Measurements from ENCODE around the gene HMSD. TPM values are rescaled to one million over a fixed set of nuclear protein-coding genes. Genes with fewer than 3 reads are reported as not detected.

The HMSD gene
- total and polyA plus RNA-seq, 2 experiments from 2014 or later = 0.10 TPM; not detected in 1

DNA sequence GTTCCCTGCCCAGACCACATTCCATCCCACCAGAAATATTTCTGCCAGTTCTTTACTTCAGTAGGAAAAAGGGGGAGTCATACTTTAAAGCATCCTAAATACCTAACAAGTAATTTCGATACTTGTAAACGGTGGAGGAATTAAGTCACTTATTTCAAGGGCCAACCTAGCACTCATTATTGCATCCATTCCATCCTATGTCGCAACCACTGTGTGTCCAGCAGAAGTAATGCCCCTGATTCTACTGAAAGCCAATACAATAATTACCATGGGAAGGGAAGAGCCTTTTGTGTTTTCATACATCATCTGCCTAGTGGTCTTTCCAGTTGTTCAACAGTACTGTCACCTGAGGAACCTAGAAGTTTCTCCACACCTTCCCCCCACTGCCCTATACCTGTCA is 33.3 kb downstream of the HMSD start:
- TF ChIP-seq EZH2 (IDR thresholded peaks at IDR 0.05; ENCODE audit: borderline replicate concordance) = no peak
- Histone ChIP-seq H3K9me2 (replicated peaks; ENCODE audit: insufficient read depth) (no peaks in the 10 kb centered on the region), H4K20me1 (ENCODE audit: insufficient read depth, poor library complexity, severe bottlenecking) (no peaks in the 10 kb centered on the region), H3K27ac (no peak overlapping the region), H3K27me3 (no peaks in the 10 kb centered on the region), H3K4me3 (no peak overlapping the region), H3K4me1 (ENCODE audit: insufficient read depth) (peaks cover 5% of the 10 kb centered on the region), H3K9me3 (ENCODE audit: low read depth) (no peaks in the 10 kb centered on the region), H3K79me2 (no peaks in the 10 kb centered on the region), H2AFZ (no peak overlapping the region), H3K4me2 (no peak overlapping the region), H3K36me3 (replicated peaks; ENCODE audit: insufficient read depth, low read depth) (no peaks in the 10 kb centered on the region)
- no peak for DNase-seq (ENCODE audit: low spot score)
- WGBS (ENCODE audit: low lambda C conversion rate, missing lambda C conversion rate) = 96% methylated on average over 3 of the region's 3 CpGs

DNA sequence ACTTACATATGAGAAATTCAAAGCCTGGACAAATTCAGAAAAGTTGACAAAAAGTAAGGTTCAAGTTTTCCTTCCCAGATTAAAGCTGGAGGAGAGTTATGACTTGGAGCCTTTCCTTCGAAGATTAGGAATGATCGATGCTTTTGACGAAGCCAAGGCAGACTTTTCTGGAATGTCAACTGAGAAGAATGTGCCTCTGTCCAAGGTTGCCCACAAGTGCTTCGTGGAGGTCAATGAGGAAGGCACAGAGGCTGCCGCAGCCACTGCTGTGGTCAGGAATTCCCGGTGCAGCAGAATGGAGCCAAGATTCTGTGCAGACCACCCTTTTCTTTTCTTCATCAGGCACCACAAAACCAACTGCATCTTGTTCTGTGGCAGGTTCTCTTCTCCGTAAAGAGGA is 37.8 kb downstream of the HMSD start:
- Histone ChIP-seq H3K79me2 (no peaks in the 10 kb centered on the region), H3K27me3 (no peaks in the 10 kb centered on the region), H3K4me3 (no peak overlapping the region), H4K20me1 (ENCODE audit: insufficient read depth, poor library complexity, severe bottlenecking) (no peaks in the 10 kb centered on the region), H3K9me3 (ENCODE audit: low read depth) (no peaks in the 10 kb centered on the region), H3K27ac (no peak overlapping the region), H3K4me2 (no peak overlapping the region), H3K36me3 (replicated peaks; ENCODE audit: insufficient read depth, low read depth) (no peaks in the 10 kb centered on the region), H2AFZ (no peak overlapping the region), H3K4me1 (ENCODE audit: insufficient read depth) (no peaks in the 10 kb centered on the region), H3K9me2 (replicated peaks; ENCODE audit: insufficient read depth) (no peaks in the 10 kb centered on the region)
- DNase-seq (ENCODE audit: low spot score) = no peak
- no peak for TF ChIP-seq EZH2phosphoT487 (IDR thresholded peaks at IDR 0.05; ENCODE audit: low read depth, severe bottlenecking, unreplicated experiment)
- TF ChIP-seq, protein P1, sequence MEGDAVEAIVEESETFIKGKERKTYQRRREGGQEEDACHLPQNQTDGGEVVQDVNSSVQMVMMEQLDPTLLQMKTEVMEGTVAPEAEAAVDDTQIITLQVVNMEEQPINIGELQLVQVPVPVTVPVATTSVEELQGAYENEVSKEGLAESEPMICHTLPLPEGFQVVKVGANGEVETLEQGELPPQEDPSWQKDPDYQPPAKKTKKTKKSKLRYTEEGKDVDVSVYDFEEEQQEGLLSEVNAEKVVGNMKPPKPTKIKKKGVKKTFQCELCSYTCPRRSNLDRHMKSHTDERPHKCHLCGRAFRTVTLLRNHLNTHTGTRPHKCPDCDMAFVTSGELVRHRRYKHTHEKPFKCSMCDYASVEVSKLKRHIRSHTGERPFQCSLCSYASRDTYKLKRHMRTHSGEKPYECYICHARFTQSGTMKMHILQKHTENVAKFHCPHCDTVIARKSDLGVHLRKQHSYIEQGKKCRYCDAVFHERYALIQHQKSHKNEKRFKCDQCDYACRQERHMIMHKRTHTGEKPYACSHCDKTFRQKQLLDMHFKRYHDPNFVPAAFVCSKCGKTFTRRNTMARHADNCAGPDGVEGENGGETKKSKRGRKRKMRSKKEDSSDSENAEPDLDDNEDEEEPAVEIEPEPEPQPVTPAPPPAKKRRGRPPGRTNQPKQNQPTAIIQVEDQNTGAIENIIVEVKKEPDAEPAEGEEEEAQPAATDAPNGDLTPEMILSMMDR (IDR thresholded peaks at IDR 0.05; ENCODE audit: poor library complexity) = no peak
- no peak for TF ChIP-seq EZH2 (IDR thresholded peaks at IDR 0.05; ENCODE audit: borderline replicate concordance)
- WGBS (ENCODE audit: low lambda C conversion rate, missing lambda C conversion rate) = 77% methylated on average over 7 of the region's 7 CpGs

DNA sequence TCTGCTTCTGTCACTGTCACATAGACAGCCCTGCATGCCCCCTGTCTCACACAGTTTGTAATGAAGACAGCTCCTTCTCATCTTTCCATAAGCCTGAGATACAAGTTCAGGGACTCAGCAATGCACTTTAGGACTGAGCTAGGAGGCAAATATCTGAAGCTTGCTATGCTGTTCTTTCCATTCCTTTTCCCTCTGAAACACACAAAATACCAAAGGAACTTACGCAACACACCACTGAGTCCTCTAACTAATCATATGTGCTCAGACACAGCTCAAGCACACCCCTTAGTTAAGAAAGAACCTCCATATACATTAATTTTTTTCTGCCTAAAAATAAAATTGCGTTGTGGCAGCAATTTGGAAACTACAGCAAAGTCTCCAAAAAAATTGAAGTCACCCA is 38.6 kb downstream of the HMSD start:
- Histone ChIP-seq H3K4me3 (no peak overlapping the region), H3K4me1 (ENCODE audit: insufficient read depth) (no peaks in the 10 kb centered on the region), H3K36me3 (replicated peaks; ENCODE audit: insufficient read depth, low read depth) (no peaks in the 10 kb centered on the region), H3K9me2 (replicated peaks; ENCODE audit: insufficient read depth) (no peaks in the 10 kb centered on the region), H3K9me3 (ENCODE audit: low read depth) (no peaks in the 10 kb centered on the region), H3K27ac (no peak overlapping the region), H3K27me3 (no peaks in the 10 kb centered on the region), H2AFZ (no peak overlapping the region), H3K4me2 (no peak overlapping the region), H4K20me1 (ENCODE audit: insufficient read depth, poor library complexity, severe bottlenecking) (no peaks in the 10 kb centered on the region), H3K79me2 (no peaks in the 10 kb centered on the region)
- no peak for DNase-seq (ENCODE audit: low spot score)
- 81% methylated on average over 2 of the region's 2 CpGs for WGBS (ENCODE audit: low lambda C conversion rate, missing lambda C conversion rate)
- TF ChIP-seq EZH2phosphoT487 (IDR thresholded peaks at IDR 0.05; ENCODE audit: low read depth, severe bottlenecking, unreplicated experiment) = no peak
- no peak for TF ChIP-seq EZH2 (IDR thresholded peaks at IDR 0.05; ENCODE audit: borderline replicate concordance)
- TF ChIP-seq, protein P1 (IDR thresholded peaks at IDR 0.05; ENCODE audit: poor library complexity) = no peak

DNA sequence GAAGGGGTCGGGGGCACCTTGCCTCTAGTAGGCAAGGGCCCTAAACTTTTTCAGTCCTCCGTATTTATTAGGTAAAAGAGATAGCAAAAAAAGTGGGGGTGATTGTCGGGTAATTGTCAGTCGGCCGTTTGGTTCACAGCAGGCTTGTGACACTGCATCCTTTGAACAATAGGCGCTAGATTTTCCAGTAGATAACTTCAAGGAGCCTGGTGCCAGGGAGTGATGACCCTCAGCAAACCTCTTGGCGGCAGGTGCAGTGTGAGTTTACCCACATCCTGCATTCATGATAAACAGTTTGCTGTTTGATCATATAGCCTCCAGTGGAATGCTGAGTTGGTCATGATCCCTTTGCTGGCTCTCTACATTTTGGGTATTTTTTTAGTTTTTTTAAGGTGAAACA is 43.6 kb downstream of the HMSD start:
- DNase-seq (ENCODE audit: low spot score) = no peak
- Histone ChIP-seq H3K4me2 (no peak overlapping the region), H3K79me2 (no peaks in the 10 kb centered on the region), H3K27ac (no peak overlapping the region), H3K36me3 (replicated peaks; ENCODE audit: insufficient read depth, low read depth) (no peaks in the 10 kb centered on the region), H3K9me2 (replicated peaks; ENCODE audit: insufficient read depth) (no peaks in the 10 kb centered on the region), H4K20me1 (ENCODE audit: insufficient read depth, poor library complexity, severe bottlenecking) (no peaks in the 10 kb centered on the region), H3K9me3 (ENCODE audit: low read depth) (no peaks in the 10 kb centered on the region), H2AFZ (no peak overlapping the region), H3K27me3 (no peaks in the 10 kb centered on the region), H3K4me3 (no peak overlapping the region), H3K4me1 (ENCODE audit: insufficient read depth) (no peaks in the 10 kb centered on the region)
- WGBS (ENCODE audit: low lambda C conversion rate, missing lambda C conversion rate) = 83% methylated on average over 7 of the region's 7 CpGs
- TF ChIP-seq EZH2phosphoT487 (IDR thresholded peaks at IDR 0.05; ENCODE audit: low read depth, severe bottlenecking, unreplicated experiment) = no peak
- TF ChIP-seq EZH2 (IDR thresholded peaks at IDR 0.05; ENCODE audit: borderline replicate concordance) = no peak
- TF ChIP-seq, protein P1 (IDR thresholded peaks at IDR 0.05; ENCODE audit: poor library complexity) = no peak

Data from hepatocyte (in vitro differentiated cells).